Stimulated activated effector memory CD8-positive, alpha-beta T cell treated with anti-CD3 and anti-CD28 coated beads, Interleukin-12 subunit alpha, Interleukin-12 subunit beta, amount 100 ng/mL, for 72 hours (primary cell): ENCODE measurements around the gene E2F3.

Source experiments
- ATAC-seq: fragments of 150-1000 bp; cut with Tn5 transposase; 2 replicates; pipeline ENCODE4 v1.10.0; 2021
- DNase-seq, 2 donors: peaks; one replicate each; pipeline ENCODE4 v3.0.0; 2021 to 2022; ENCODE audit warnings: low spot score in 2 of 2
- H3K27ac Mint-ChIP-seq: one replicate; pipeline ENCODE4 v1.8.0; 2022; ENCODE audit warnings: mild to moderate bottlenecking, mixed read lengths
- H3K36me3 Mint-ChIP-seq: one replicate; pipeline ENCODE4 v1.8.0; 2022; ENCODE audit warnings: mild to moderate bottlenecking, mixed read lengths
- H3K4me1 Mint-ChIP-seq: one replicate; pipeline ENCODE4 v1.8.0; 2022; ENCODE audit warnings: mixed read lengths
- H3K4me3 Mint-ChIP-seq: one replicate; pipeline ENCODE4 v1.8.0; 2022; ENCODE audit warnings: mild to moderate bottlenecking, mixed read lengths
- H3K9me3 Mint-ChIP-seq: one replicate; pipeline ENCODE4 v1.8.0; 2022; ENCODE audit warnings: mixed read lengths

E2F3 gene

DNA sequence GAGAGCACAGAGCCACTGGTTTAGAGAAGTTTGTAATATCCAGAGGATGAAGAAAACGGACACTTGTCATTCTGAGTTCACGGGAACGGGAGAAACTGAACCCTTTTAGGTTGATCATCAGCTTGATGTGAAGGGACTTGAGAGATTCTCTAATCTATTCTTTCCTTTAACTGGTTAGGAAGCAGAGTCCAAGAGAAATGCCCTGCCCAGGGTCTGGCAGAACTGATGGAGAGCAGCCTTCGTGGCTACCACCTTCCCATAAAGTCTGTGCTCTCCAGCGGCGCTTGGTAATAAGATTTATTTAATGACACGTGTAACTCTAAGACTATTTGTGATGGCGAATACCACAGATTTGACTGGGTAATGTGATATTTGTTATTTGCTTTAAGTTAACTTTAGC, 36.0 kb downstream of the E2F3 start:
- H3K36me3 Mint-ChIP-seq: peaks cover 31% of the 10 kb centered on the region
- H3K27ac Mint-ChIP-seq: no peak overlapping the region
- H3K4me3 Mint-ChIP-seq: no peak overlapping the region
- no peak for DNase-seq
- H3K9me3 Mint-ChIP-seq: no peaks in the 10 kb centered on the region
- no peak for ATAC-seq
- H3K4me1 Mint-ChIP-seq: peaks cover 15% of the 10 kb centered on the region

DNA sequence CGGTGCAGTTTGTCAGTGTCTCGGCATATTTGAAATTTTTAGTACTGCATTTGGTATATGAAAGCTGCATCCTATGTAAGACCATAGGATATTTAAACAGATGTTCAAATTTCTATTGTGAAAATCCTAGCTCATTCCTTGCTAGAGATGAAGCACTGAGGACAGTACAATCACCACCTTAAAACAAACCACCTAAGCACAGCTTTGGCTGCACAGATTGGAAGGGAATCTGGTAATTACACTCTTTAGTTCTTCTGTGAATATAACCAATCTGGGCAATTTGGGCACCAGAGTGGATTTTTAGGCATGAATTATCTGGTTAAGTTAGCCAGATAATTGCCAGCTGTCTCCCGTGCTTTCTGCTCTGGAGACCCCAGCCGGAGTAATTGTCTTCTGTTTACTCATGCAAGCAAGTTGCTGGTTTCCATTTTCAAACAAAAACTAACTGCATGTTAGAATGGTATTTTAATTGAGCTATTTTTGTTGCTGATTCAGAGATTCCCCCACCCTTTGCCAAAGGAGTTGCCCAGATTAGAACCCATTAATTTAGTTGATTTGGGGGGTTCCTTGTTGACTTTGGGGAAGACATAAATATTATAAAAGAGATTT, 36.9 kb downstream of the E2F3 start:
- peaks cover 10% of the 10 kb centered on the region for H3K4me1 Mint-ChIP-seq
- no peak for ATAC-seq

DNA sequence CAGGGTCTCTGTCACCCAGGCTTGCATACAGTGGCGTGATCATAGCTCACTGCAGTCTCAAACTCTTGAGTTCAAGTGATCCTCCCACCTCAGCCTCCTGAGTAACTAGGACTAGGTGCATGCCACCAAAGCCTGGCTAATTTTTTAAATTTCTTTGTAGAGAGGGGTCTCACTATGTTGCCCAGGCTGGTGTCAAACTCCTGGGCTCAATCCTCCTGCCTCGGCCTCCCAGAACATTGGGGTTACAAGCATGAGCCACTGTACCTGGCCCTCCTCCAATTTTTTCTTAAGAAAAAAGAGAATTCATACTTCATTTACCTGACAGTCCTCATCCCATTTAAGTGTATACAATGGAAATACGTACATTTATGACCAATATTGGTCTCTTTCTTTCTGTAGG, 37.9 kb downstream of the E2F3 start:
- H3K36me3 Mint-ChIP-seq: peaks cover 35% of the 10 kb centered on the region
- ATAC-seq (no peak), DNase-seq (no peak)
- no peak overlapping the region for H3K4me3 Mint-ChIP-seq
- no peaks in the 10 kb centered on the region for H3K9me3 Mint-ChIP-seq
- H3K4me1 Mint-ChIP-seq: peaks cover 15% of the 10 kb centered on the region
- H3K27ac Mint-ChIP-seq: no peak overlapping the region

More for the DNA sequence above, 36.9 kb downstream of the E2F3 start:
- Mint-ChIP-seq H3K9me3 (no peaks in the 10 kb centered on the region), H3K4me3 (no peak overlapping the region), H3K36me3 (peaks cover 31% of the 10 kb centered on the region), H3K27ac (no peak overlapping the region)
- DNase-seq: no peak

DNA sequence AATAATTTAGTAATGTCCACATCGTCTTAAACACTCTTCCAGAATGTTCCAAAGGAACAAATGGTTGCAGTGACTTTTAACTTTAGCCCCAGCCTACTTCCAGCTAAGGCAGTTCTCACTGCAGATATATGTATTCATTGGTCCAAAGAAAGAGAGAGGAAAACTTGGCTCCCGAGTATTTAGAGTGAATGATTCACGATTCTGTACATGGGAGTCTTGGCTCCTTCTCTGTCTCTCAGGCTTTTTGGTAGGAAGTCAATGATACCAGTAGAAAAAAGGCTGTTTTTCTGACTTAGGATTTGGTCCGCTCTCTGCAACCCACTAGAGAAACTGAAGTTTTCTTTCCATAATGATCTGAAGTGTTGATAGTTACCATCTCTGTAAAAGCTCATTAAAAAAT, 38.6 kb downstream of the E2F3 start:
- DNase-seq: no peak
- no peak overlapping the region for H3K4me3 Mint-ChIP-seq
- H3K4me1 Mint-ChIP-seq: peaks cover 20% of the 10 kb centered on the region
- no peaks in the 10 kb centered on the region for H3K9me3 Mint-ChIP-seq
- peaks cover 42% of the 10 kb centered on the region for H3K36me3 Mint-ChIP-seq
- H3K27ac Mint-ChIP-seq: peak overlapping the region; percentile 48
- no peak for ATAC-seq

DNA sequence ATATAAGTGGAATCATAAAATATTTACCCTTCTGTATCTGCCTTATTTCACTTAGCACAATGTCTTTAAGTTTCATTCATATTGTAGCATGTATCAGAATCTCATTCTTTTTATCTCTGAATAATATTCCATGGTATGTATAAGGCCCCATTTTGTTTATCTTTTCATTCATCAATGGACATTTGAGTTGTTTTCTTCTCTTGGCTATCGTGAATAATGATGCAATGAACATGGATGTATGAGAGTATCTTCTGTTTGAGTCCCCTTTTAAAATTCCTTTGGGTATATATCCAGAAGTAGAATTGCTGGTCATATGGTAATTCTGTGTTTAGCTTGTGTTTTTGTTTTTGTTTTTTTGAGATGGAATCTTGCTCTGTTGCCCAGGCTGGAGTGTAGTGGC, 39.6 kb downstream of the E2F3 start:
- Mint-ChIP-seq H3K9me3 (no peaks in the 10 kb centered on the region), H3K27ac (no peak overlapping the region), H3K4me3 (no peak overlapping the region), H3K4me1 (peaks cover 19% of the 10 kb centered on the region), H3K36me3 (peaks cover 42% of the 10 kb centered on the region)
- DNase-seq: no peak
- no peak for ATAC-seq

DNA sequence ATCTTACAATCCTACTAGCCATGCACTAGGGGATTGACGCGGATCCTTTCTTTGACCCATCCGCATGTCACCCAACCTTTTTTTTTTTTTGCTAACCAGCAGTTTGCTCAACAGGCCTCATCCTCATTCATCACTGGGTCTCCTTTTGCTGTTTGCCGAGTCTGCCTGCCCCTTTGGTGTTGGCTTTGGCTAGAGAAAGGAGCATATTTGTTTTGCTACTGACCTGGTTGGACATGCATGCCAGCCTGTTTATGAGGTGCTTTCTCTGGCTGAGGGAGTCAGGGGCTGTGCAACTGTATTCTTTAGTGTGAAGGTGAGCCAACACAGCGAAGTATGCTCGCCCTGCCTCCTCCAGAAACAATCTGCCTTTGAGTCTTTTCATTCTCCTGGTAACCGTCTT, 40.2 kb downstream of the E2F3 start:
- DNase-seq (no peak), ATAC-seq (no peak)
- no peak overlapping the region for H3K4me3 Mint-ChIP-seq
- no peak overlapping the region for H3K27ac Mint-ChIP-seq
- peaks cover 42% of the 10 kb centered on the region for H3K36me3 Mint-ChIP-seq
- no peaks in the 10 kb centered on the region for H3K9me3 Mint-ChIP-seq
- peaks cover 21% of the 10 kb centered on the region for H3K4me1 Mint-ChIP-seq

DNA sequence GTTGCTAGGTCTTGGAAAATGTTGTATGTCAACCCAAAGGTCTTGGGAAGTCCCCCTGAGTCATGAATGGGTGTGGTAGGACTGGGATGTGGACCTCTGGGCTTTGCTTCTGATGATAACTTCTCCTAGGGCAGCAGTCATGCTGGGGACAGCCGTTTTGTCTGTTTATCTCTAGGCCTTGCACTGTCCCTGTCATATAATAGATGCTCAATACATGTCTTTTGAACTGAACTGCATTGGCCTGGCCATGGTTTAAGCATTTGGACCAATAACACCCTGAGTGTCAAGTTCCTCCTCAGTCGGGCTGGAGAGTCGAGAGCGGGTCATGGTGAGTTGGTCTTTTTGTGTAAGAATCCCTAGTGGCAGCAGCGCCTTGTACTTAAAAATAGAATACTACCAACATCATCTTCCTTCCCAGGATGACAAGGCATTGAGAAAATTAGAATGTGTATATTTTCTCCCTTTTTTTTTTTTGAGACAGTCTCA, 43.1 kb downstream of the E2F3 start:
- H3K9me3 Mint-ChIP-seq: no peaks in the 10 kb centered on the region
- H3K36me3 Mint-ChIP-seq: peaks cover 38% of the 10 kb centered on the region
- DNase-seq (no peak), ATAC-seq (peak; percentile 58)
- no peak overlapping the region for H3K4me3 Mint-ChIP-seq
- peak overlapping the region; percentile 58 for H3K27ac Mint-ChIP-seq
- peaks cover 40% of the 10 kb centered on the region for H3K4me1 Mint-ChIP-seq

DNA sequence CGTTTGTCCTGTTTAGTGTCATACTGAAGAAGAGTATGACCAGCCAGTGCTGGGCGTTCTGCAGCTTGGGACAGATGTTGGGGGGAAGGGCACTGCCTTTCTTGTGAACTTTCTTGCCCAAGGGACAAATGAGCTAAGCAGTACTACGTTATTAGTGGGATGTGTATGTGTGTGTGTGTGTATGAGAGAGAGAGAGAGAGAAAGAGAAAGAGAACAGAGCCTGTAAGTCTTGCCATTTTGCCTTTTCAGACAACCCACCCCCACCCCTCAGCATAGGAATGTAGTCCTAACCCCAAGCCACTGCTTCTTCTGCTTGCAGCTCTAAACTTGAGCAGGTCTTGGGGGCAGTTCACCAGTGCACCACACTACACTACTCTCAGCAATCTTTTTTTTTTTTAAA, 45.5 kb downstream of the E2F3 start:
- Mint-ChIP-seq H3K9me3 (no peaks in the 10 kb centered on the region), H3K36me3 (peaks cover 18% of the 10 kb centered on the region), H3K4me1 (peaks cover 62% of the 10 kb centered on the region), H3K27ac (no peak overlapping the region), H3K4me3 (no peak overlapping the region)
- ATAC-seq: no peak
- no peak for DNase-seq

DNA sequence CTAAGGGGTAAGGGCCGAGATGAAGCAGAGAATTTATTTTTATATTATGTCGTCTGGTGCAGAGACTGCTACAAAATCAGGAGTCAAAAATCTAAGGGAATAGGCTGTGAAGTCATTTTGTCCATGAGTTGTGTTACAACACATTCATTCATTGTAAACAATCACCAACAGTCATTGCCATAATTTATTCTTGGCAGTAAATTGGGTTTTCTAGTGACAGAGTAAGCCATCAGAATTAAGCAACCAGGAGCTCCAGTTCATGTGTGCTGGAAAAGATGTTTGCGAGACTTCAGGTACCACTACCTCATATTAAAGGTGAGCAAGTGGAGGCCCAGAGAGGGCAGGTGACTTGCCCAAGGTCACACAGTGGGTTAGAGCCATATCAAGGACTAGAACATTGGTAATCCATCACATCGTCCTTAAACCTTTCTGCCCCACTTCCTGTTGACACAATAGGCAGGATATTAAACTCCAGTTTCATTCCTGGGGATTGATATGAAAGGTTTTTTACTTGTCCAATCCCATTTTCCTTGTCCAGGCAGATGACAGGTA, 46.0 kb downstream of the E2F3 start:
- Mint-ChIP-seq H3K9me3 (no peaks in the 10 kb centered on the region), H3K4me1 (peaks cover 62% of the 10 kb centered on the region), H3K27ac (no peak overlapping the region), H3K4me3 (no peak overlapping the region), H3K36me3 (peaks cover 17% of the 10 kb centered on the region)
- DNase-seq: no peak
- no peak for ATAC-seq

DNA sequence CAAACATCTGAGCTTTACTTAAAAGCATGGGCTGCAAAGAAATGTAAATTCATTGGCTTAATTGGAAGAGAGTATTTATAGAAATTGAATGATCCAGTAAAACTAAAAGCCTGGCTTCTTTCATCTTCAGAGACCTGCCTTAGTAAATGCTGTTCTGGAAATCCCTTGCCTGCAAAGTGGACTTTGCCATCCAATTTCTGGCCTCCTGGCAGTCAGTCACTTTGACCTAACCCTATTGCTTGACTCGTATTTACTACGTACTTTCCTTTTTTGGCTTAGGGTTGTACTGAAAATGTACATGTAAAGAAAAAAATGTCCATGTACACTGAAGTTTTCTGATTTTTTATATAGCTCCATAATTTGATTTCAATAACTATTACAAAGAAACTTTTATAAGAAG, 47.1 kb downstream of the E2F3 start:
- Mint-ChIP-seq H3K9me3 (no peaks in the 10 kb centered on the region), H3K4me1 (peaks cover 70% of the 10 kb centered on the region), H3K27ac (no peak overlapping the region), H3K4me3 (no peak overlapping the region), H3K36me3 (peaks cover 17% of the 10 kb centered on the region)
- no peak for DNase-seq
- no peak for ATAC-seq

DNA sequence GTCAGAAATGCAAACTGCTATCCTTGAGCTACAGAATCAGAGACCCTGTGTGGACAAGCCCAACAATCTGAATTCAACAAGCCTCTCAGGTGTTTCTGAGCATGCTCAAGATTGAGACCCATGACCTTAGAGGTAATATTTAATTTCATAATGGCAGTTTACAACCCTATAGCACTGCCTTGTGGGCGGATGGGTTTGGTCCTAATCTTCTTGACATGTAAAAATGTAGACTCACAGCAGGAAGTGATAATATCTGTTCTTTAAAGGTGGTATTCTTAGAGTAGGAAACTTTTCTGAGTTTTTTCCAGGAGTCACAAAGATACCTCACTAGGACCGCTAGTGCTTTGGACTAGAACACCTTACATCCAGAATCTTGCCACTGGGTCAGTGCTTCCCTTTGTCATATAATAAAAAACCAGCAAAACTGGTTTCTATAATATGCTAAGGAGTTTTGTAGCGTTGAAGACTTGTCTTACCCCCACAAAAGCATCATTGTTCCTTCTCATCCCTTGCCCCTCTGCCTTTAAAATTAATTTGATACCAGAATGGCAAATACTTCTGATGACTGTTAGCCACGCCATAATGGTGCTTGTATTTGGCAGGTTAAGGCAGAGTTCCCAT, 52.6 kb downstream of the E2F3 start:
- H3K27ac Mint-ChIP-seq: no peak overlapping the region
- H3K4me3 Mint-ChIP-seq: no peak overlapping the region
- H3K9me3 Mint-ChIP-seq: no peaks in the 10 kb centered on the region
- H3K36me3 Mint-ChIP-seq: peaks cover 14% of the 10 kb centered on the region
- ATAC-seq (no peak), DNase-seq (no peak)
- H3K4me1 Mint-ChIP-seq: peaks cover 41% of the 10 kb centered on the region

DNA sequence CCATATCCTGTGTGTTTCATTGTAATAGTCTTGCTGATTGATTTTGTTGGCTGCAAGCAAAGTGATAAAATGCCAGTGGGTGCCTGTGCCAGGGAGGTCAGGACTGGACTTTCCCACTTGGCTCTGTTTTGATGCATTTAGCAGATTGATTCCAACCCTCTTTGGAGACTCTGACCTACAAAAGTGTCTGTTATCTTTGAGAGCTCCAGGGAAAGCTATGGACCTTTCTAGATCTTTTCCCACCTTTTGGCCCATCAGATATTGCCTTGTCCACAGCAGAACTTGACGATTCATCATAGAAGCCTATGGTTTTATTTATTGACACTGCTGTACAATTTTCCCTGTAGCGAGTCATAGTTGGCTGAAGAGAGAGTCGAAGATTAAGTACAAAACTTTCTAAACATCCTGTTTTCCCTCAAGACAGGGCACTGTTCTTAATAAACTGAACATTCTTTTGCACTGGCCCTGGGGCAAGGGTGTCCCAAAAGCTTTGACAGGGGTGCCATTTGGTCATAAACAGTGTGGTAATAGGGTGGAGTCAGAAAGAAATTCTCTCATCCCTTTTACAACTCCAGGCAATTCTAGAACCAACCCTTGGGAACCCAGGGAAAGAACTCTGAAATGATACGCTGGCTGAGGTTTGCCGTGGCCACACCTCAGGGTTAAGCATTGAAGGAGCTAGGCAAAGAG, 53.7 kb downstream of the E2F3 start:
- H3K9me3 Mint-ChIP-seq: no peaks in the 10 kb centered on the region
- DNase-seq (no peak), ATAC-seq (no peak)
- no peak overlapping the region for H3K4me3 Mint-ChIP-seq
- H3K4me1 Mint-ChIP-seq: peaks cover 31% of the 10 kb centered on the region
- no peak overlapping the region for H3K27ac Mint-ChIP-seq
- H3K36me3 Mint-ChIP-seq: peaks cover 22% of the 10 kb centered on the region

DNA sequence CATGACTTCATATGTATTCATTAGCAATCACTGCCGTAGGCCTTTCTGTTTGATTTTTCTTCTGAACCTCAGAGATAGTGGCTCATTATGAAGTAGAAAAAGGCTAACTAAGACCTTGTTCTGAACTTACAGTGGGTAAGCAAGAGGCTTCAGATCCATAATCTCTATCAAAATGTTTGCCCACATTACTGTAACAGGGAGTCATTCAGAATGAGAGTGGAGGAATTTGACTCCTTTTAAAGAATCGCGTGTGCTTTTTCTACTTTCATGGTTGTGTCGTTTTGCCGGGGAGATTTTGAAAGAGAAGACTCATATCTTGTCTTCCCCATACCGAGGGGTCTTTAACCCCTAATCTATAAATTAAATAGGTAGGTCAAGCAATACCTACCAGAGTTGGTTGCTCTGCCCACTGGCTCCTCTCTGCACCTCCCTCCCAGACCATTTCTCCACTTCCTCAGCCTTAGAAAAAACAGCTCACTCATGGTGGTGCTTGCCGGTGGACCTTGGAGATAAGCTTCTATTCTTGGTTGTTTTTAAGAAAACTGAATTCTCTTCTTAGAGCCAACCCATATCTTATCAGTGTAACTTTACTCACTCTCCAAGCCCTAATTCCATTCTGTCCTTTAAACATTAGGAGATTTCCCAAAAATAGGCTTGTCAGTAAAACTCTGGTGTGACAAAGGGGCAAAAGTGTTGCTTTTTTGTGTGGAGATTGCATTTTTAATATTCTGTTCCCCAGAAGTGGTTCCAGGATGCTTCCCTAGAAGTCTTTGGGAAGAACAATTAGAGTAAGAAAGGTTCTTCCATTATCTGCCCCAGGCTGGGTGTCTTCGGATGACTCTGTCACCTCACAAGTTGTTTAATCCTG, 56.6 kb downstream of the E2F3 start:
- H3K36me3 Mint-ChIP-seq: peaks cover 34% of the 10 kb centered on the region
- ATAC-seq: no peak
- no peak overlapping the region for H3K4me3 Mint-ChIP-seq
- H3K9me3 Mint-ChIP-seq: no peaks in the 10 kb centered on the region
- H3K27ac Mint-ChIP-seq: peak overlapping the region; percentile 32
- DNase-seq: no peak
- H3K4me1 Mint-ChIP-seq: peaks cover 16% of the 10 kb centered on the region

DNA sequence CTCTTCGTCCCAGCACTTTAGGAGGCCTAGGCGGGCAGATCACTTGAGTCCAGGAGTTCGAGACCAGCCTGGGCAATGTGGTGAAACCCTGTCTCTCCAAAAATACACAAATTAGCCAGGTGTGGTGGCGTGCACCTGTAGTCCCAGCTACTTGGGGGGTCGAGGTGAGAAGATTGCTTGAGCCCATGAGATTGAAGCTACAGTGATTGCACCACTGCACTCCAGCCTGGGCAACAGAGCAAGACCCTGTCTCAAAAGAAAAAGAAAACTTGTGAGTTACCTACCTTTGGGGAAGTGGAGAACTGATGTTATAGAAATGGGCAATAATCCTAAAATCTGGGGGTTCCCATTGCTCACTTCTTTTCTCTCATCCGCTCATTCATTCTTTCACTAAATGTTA, 58.0 kb downstream of the E2F3 start:
- no peaks in the 10 kb centered on the region for H3K9me3 Mint-ChIP-seq
- H3K4me1 Mint-ChIP-seq: peaks cover 23% of the 10 kb centered on the region
- no peak overlapping the region for H3K4me3 Mint-ChIP-seq
- ATAC-seq: no peak
- no peak overlapping the region for H3K27ac Mint-ChIP-seq
- no peak for DNase-seq
- H3K36me3 Mint-ChIP-seq: peaks cover 34% of the 10 kb centered on the region

DNA sequence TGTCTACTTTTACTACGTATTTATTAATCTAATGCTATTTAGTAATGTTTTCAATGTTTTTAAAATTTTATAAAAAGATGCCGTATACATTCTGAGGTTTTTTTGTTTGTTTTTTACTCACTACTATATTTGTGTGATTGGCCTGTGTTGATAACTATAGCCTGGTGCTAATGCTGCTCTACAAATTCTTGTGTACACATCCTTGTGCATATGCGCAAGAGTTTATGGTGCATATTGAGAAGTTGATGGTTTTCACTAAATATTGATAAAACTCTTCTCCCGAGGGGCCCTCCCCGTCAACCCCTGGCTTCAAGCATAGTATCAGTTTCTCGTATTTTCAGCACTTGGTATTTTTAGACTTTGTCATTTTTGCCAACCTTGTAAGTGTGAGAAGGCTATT, 59.9 kb downstream of the E2F3 start:
- H3K9me3 Mint-ChIP-seq: peaks cover 4% of the 10 kb centered on the region
- peaks cover 31% of the 10 kb centered on the region for H3K4me1 Mint-ChIP-seq
- H3K36me3 Mint-ChIP-seq: peaks cover 34% of the 10 kb centered on the region
- no peak overlapping the region for H3K4me3 Mint-ChIP-seq
- no peak for ATAC-seq
- no peak for DNase-seq
- H3K27ac Mint-ChIP-seq: no peak overlapping the region
